PC-9 (cell line): Measurements from ENCODE around the gene CLBA1. TPM values are rescaled to one million over a fixed set of nuclear protein-coding genes. Genes with fewer than 3 reads are reported as not detected.

ENCODE experiments used
- BruUV-seq: library from RNA; stranded (reverse); fragments of 400-500 nt; replicated peaks from 2 replicates; lab custom pipeline; 2021; lab: Mats Ljungman, UMichigan
- CTCF ChIA-PET: fragments of 300-600 bp; sonication (Branson Sonifier 250); formaldehyde crosslinking; loops from one replicate; lab custom pipeline; 2022; ENCODE audit warnings: antibody characterized with exemption; lab: Charles Lee
- POLR2A ChIA-PET: fragments of 300-600 bp; sonication (Branson Sonifier 250); formaldehyde crosslinking; loops from one replicate; lab custom pipeline; 2022; ENCODE audit warnings: antibody characterized with exemption; ENCODE audit not compliant: unreplicated experiment; lab: Charles Lee
- DNase-seq, 2 experiments: peaks; one replicate each; pipeline versions ENCODE4 v3.0.0 to v3.0.0-alpha.2; 2015 to 2022; ENCODE audit warnings: mixed read lengths in 1 of 2
- H2AFZ ChIP-seq: fragments of 200-600 bp; sonication (generic); 2 replicates; pipeline ENCODE4 v1.8.1; 2017; ENCODE audit warnings: antibody characterized with exemption
- H3F3A ChIP-seq: fragments of 200-600 bp; sonication (generic); 2 replicates; pipeline ENCODE4 v1.8.1; 2017; ENCODE audit warnings: antibody characterized with exemption, mild to moderate bottlenecking, low read depth; ENCODE audit not compliant: insufficient read depth
- H3K27ac ChIP-seq: fragments of 200-600 bp; sonication (generic); 2 replicates; pipeline ENCODE4 v1.6.1; 2016; ENCODE audit warnings: mixed run types
- H3K27me3 ChIP-seq: fragments of 200-600 bp; sonication (generic); 2 replicates; pipeline ENCODE4 v1.6.1; 2016; ENCODE audit warnings: low read depth, mixed run types; ENCODE audit not compliant: insufficient read depth
- H3K36me3 ChIP-seq: fragments of 200-600 bp; sonication (generic); 2 replicates; pipeline ENCODE4 v1.6.1; 2016; ENCODE audit warnings: low read depth, mixed run types
- H3K4me1 ChIP-seq: fragments of 200-600 bp; sonication (generic); replicated peaks from 2 replicates; pipeline ENCODE4 v1.6.1; 2016; ENCODE audit warnings: mixed run types; ENCODE audit not compliant: insufficient read depth
- H3K4me2 ChIP-seq: fragments of 200-600 bp; sonication (generic); 2 replicates; pipeline ENCODE4 v1.6.1; 2017; ENCODE audit warnings: mixed run types
- H3K4me3 ChIP-seq: fragments of 200-600 bp; sonication (generic); 2 replicates; pipeline ENCODE4 v1.6.1; 2016; ENCODE audit warnings: mixed run types
- H3K79me2 ChIP-seq: fragments of 200-600 bp; sonication (generic); 2 replicates; pipeline ENCODE4 v1.6.1; 2017; ENCODE audit warnings: low read depth, mixed run types
- H3K9me2 ChIP-seq: fragments of 200-600 bp; sonication (generic); 2 replicates; pipeline ENCODE4 v1.8.1; 2017; ENCODE audit warnings: mild to moderate bottlenecking; ENCODE audit not compliant: insufficient read depth
- H3K9me3 ChIP-seq: fragments of 200-600 bp; sonication (generic); 2 replicates; pipeline ENCODE4 v1.8.1; 2016; ENCODE audit warnings: low read depth; ENCODE audit not compliant: insufficient read depth
- H4K20me1 ChIP-seq: fragments of 200-600 bp; sonication (generic); 2 replicates; pipeline ENCODE4 v1.8.1; 2017; ENCODE audit not compliant: insufficient read depth
- EZH2 ChIP-seq: fragments of 200-600 bp; sonication (generic); IDR thresholded peaks from 2 replicates; pipeline ENCODE4 v1.8.0; 2017; ENCODE audit warnings: antibody characterized with exemption, low read depth
- intact Hi-C: fragments of 100-400 bp; cut with micrococcal nuclease; formaldehyde crosslinking; loops from one replicate; pipeline ENCODE4 v1.10.0; 2022; ENCODE audit not compliant: unreplicated experiment
- total RNA-seq: library from RNA; stranded (reverse); gene quantifications from 2 replicates; pipeline ENCODE4 v1.2.3, GENCODE V29; 2021
- TF ChIP-seq, protein P1 (sequence below): fragments of 200-600 bp; sonication (generic); conservative IDR thresholded peaks from 2 replicates; pipeline ENCODE4 v1.6.1; 2017; ENCODE audit warnings: mixed run types, antibody characterized with exemption, mild to moderate bottlenecking, moderate library complexity

The CLBA1 gene
- total RNA-seq, 1 experiment from 2014 or later, result 12.6 TPM

DNA sequence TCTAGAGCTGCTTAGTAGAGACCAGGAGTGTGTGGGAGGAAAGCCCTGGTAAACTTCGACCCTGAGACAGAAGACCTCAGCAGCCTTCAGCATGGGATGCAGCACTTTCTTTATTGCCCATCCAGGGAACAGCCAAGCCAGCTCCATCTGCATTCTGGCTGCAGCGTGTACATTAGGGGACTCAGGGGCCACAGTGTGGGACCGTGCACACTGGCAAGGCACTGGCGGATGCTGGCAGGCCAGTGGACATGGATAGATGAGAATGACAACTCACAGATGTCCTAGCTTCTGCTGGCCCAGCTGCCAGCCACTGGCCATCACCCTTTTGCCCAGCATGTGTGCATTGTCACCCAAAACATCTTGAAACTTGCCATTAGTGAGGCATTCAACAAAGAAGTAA, 48.4 kb upstream of the CLBA1 start:
- no peak overlapping the region for H3K4me2 ChIP-seq
- intact Hi-C loops, result no loop called here
- H3K79me2 ChIP-seq, result no peaks in the 10 kb centered on the region
- peaks cover 48% of the 10 kb centered on the region for H3K27me3 ChIP-seq
- H3K27ac ChIP-seq, result no peak overlapping the region
- CTCF ChIA-PET, result no interaction called here
- POLR2A ChIA-PET, result no interaction called here
- H3K9me2 ChIP-seq, result no peaks in the 10 kb centered on the region
- no peak for TF ChIP-seq EZH2
- TF ChIP-seq, protein P1, sequence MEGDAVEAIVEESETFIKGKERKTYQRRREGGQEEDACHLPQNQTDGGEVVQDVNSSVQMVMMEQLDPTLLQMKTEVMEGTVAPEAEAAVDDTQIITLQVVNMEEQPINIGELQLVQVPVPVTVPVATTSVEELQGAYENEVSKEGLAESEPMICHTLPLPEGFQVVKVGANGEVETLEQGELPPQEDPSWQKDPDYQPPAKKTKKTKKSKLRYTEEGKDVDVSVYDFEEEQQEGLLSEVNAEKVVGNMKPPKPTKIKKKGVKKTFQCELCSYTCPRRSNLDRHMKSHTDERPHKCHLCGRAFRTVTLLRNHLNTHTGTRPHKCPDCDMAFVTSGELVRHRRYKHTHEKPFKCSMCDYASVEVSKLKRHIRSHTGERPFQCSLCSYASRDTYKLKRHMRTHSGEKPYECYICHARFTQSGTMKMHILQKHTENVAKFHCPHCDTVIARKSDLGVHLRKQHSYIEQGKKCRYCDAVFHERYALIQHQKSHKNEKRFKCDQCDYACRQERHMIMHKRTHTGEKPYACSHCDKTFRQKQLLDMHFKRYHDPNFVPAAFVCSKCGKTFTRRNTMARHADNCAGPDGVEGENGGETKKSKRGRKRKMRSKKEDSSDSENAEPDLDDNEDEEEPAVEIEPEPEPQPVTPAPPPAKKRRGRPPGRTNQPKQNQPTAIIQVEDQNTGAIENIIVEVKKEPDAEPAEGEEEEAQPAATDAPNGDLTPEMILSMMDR, result no peak
- no peaks in the 10 kb centered on the region for H3K4me1 ChIP-seq
- H3K36me3 ChIP-seq, result no peaks in the 10 kb centered on the region
- H3K9me3 ChIP-seq, result no peaks in the 10 kb centered on the region
- no peaks in the 10 kb centered on the region for H4K20me1 ChIP-seq
- H3K4me3 ChIP-seq, result no peak overlapping the region
- no peak for DNase-seq
- 0 out of 2 replicates have a peak, but pooled peaks cover 3% of the 10 kb centered on the region for H3F3A ChIP-seq
- H2AFZ ChIP-seq, result no peak overlapping the region
- no TSS peak for BruUV-seq

DNA sequence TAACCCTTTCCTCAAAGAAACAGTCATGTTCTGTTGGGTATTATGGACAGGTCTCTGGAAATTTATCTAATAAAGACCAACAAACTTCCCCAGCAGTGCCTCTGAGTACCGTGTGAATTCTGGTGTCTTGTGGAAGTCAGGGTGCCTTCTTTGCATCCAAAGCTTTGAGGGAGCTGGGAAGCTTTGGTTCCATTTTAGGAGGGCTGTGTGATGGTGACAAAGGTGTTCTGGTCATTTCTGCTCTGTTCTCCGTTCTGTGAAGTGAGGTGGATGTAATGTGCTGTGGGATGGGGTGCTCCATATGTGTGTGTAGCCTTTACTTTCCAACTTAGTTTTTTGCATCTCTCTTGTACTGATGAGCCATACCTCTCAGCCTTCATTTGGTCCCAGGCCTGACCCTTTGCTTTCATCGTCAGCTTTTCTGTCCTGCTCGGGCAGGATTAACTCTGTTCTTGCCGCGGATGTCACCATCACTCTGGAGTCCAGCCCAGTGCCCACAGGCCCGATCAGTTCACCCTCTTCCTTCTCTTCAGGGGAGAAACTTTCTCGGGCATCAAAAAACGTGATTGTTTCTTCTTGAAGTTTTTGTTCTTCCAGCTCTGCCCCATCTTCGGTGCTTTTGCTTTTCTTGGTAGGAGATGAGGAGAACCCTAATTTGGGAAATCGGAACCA, 47.8 kb upstream of the CLBA1 start:
- intact Hi-C loops, result no loop called here
- Histone ChIP-seq H3F3A (0 out of 2 replicates have a peak, but pooled peaks cover 3% of the 10 kb centered on the region), H3K36me3 (no peaks in the 10 kb centered on the region), H3K79me2 (no peaks in the 10 kb centered on the region), H3K9me3 (no peaks in the 10 kb centered on the region), H3K9me2 (no peaks in the 10 kb centered on the region), H4K20me1 (no peaks in the 10 kb centered on the region), H3K27ac (no peak overlapping the region), H3K4me2 (no peak overlapping the region), H3K4me3 (no peak overlapping the region), H2AFZ (no peak overlapping the region), H3K4me1 (no peaks in the 10 kb centered on the region), H3K27me3 (peaks cover 48% of the 10 kb centered on the region)
- POLR2A ChIA-PET, result no interaction called here
- CTCF ChIA-PET, result no interaction called here
- no peak for DNase-seq
- no peak for TF ChIP-seq EZH2
- TF ChIP-seq, protein P1, result no peak
- BruUV-seq, result no TSS peak

DNA sequence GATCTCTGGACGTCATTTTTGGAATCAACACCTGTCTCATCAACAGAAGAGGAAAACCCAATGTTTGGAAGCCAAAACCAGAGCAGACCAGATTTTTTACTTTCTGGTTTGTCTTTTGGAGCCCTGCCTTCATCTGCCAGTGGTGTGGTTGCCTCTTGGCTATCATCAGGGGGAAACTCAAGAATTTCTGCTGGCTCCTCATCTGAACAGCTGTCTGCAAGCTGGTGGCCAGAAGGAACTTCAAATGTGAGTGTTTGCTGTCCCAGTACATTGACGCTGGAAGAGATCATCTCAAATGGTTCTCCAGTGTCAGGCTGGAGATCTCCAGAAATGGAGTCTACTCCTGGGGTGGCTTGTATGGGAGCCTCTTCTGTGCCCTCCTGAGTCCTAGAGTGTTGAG, 47.2 kb upstream of the CLBA1 start:
- DNase-seq, result no peak
- Histone ChIP-seq H3K9me2 (no peaks in the 10 kb centered on the region), H3F3A (0 out of 2 replicates have a peak, but pooled peaks cover 3% of the 10 kb centered on the region), H3K4me1 (no peaks in the 10 kb centered on the region), H3K4me3 (no peak overlapping the region), H2AFZ (no peak overlapping the region), H3K9me3 (no peaks in the 10 kb centered on the region), H3K27me3 (peaks cover 48% of the 10 kb centered on the region), H3K4me2 (no peak overlapping the region), H3K36me3 (no peaks in the 10 kb centered on the region), H4K20me1 (no peaks in the 10 kb centered on the region), H3K79me2 (no peaks in the 10 kb centered on the region), H3K27ac (no peak overlapping the region)
- CTCF ChIA-PET, result no interaction called here
- TF ChIP-seq EZH2, result no peak
- TF ChIP-seq, protein P1, result no peak
- intact Hi-C loops, result no loop called here
- BruUV-seq, result no TSS peak
- POLR2A ChIA-PET, result no interaction called here
